GM18508 (cell line): Measurements from ENCODE around the gene ERGIC1.

ENCODE experiments used
- ATAC-seq: cut with Tn5 transposase; IDR thresholded peaks from one replicate; pipeline ENCODE4 v1.9.1; 2021; ENCODE audit warnings: moderate number of reproducible peaks; ENCODE audit not compliant: insufficient read depth, unreplicated experiment

ERGIC1 gene

DNA sequence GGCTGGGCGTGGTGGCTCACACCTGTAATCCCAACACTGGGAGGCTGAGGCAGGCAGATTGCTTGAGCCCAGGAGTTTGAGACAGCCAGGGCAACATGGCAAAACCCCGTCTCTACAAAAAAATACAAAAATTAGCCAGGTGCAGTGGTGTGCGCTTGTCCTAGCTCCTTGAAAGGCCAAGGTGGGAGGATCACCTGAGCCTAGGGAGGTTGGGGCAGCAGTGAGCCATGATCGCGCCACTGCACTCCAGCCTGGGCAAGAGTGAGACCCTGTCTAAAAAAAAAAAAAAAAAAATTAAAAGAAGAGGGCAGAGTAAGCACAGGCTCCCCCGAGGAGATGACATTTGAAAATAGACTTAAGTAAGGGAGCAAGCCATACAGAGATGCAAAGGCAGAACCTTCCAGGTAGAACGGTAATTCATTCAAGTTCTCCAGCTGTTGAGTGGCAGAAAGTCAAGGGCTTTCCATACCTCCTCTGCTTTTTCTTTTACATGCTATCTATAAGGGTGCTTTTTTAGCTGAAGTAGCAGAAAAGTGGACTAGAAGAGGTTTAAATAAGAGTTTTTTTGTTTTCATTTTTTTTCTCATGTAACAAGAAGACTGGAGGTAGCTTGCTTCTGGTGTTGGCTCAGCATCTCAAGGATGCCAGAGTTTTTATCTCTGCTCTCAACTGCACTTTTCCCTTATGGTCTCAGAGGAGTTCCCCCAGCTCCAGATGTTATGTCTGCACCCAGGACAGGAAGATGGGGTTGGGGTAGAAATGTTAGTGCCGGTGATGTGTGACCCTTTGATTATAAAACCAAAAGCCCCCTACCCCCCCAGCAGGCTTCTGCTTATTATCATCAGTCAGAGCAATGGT is 40.8 kb downstream of the ERGIC1 start:
- no peak for ATAC-seq

- ATAC-seq: no peak
These were observed 41.6 kb downstream of the ERGIC1 start for GRCh38 chr5:172875505-172876279.

GRCh38 chr5:172876578-172876977 is 42.5 kb downstream of the ERGIC1 start:
- ATAC-seq: no peak

DNA sequence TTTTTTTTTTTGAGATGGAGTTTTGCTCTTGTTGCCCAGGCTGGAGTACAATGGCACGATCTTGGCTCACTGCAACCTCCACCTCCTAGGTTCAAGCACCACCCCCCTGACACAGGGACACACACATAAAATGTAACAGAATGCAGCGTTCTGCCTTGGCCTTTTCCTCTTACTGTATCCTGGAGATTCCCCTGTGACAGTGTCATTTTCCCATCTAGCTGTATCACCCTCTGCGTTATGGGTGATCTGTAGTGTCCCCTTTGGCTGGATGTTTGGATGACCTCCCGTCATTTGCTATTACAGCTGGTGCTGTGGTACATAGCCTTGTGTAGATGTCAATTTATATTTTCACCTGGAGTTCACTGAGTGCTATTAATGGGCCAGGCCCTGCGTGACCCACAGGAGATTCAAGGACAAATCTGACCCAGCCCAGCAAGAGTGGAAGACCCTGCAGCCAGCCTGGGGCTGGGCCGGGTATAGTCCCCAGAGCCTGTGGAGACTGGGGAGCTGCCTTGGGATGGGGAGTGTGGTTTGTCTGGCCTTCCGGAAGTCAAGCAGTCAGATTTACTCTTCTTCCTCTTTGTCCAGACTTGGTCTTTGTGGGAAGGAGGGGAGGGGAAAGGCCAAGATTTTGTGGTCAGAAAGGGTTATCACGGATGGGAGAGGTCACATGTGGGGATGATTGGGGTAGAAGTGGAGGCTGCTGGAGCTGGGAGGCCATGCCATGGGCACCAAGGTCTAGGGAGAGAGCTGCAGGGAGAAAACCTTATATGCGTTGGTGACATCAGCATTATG is 43.6 kb downstream of the ERGIC1 start:
- ATAC-seq: no peak

- ATAC-seq: no peak
These were observed 44.5 kb downstream of the ERGIC1 start for GRCh38 chr5:172878585-172878932.

- ATAC-seq: no peak
These were observed 45.1 kb downstream of the ERGIC1 start for GRCh38 chr5:172878933-172879752.

DNA sequence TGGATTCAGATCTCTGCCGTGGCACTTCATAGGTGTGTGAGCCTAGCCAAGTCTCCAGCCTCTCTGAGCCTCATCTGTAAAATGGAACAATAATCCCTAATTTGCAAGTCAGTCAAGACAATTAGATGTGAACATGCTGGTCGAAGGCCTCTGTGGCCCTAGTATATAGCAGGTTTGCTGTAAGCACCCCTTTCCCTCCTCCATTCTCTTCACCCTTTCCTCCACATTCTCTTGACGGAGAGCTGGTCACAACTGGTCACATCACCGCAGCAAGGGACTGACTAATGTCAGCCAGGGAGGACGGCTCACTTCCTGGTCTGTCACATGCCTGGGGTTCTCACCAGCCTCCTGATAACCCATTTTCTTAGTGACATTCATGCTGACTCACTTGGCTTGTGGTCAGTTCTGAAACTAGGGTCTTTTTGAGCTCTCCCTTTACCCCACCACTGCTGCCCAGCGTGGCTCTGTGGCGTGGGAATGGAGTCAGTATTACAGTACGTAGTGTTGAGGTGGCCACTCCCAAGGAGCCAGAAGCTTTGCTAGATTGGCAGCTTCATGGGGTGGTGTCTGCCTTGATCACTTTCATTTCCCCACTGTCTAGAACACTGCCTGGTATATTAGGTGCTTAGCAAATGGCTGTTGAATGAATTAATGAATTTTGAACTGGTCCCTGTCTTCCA is 47.8 kb downstream of the ERGIC1 start:
- ATAC-seq: no peak

DNA sequence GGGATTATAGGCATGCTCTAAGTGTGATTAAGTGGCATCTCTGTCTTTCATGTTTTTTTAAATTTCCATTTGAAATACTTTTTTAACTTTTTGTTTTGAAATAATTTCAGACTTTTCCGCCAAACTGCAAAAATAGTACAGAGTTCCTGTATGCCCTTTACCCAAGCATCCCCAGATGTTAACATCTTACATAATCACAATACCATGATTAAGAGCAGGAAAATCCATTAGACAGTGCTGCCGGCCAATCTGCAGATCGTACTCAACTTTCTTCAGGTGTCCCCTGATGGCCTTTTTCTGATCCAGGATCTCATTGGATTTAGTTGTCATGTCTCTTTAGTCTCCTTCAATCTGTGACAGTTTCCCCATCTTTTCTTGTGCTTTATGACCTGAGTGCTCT is 49.0 kb downstream of the ERGIC1 start:
- no peak for ATAC-seq

GRCh38 chr5:172885597-172886340 is 51.7 kb downstream of the ERGIC1 start:
- no peak for ATAC-seq

- no peak for ATAC-seq
These were observed 52.4 kb downstream of the ERGIC1 start for GRCh38 chr5:172886476-172886875.

GRCh38 chr5:172886974-172887501 is 53.0 kb downstream of the ERGIC1 start:
- ATAC-seq: no peak

DNA sequence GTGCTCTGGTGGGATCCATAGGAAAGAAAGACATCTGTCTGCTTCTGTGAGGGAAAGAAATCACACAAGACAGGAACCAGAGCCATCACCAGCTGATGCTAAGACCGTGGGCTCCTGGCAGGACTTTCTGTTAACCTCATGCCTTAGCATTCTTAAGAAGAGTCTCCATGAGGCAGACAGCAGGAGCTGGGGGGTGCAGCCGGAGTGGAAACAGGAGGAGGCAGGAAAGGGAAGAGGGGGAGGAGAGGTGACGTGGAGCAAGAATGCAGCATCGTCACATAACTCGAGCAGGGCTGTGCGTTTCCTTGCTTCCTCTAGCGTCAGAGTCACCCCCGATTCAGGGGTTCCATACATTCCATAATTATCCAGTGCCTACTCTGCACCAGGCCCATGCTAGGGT is 53.6 kb downstream of the ERGIC1 start:
- no peak for ATAC-seq

DNA sequence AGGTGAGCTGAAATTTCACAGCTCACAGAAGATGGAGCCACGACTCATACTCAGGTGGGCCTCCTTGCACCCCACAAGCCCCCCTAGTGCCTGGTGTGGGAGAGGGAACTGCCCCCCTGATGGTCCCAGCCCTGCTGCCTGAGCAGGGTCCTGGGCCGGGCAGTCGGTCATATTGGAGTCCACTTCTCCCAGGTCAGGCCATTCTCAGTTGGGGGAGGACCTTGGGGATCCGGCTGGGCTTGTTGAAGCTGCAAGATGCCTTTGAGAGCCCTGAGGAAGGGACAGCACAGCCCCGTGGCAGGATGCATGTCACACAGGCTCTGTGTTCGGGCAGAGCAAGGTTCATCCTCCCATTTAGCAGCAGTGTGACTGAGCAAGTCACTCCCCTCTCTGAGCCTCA is 56.6 kb downstream of the ERGIC1 start:
- no peak for ATAC-seq

GRCh38 chr5:172891716-172892421 is 57.8 kb downstream of the ERGIC1 start:
- ATAC-seq: no peak

- ATAC-seq: no peak
These were observed 58.7 kb downstream of the ERGIC1 start for GRCh38 chr5:172892713-172893112.

- no peak for ATAC-seq
These were observed 60.8 kb downstream of the ERGIC1 start for GRCh38 chr5:172894767-172895388.

- no peak for ATAC-seq
These were observed 61.5 kb downstream of the ERGIC1 start for GRCh38 chr5:172895549-172895948.

GRCh38 chr5:172896465-172896864 is 62.4 kb downstream of the ERGIC1 start:
- no peak for ATAC-seq
